ENCODE results near the gene PRM3. TPM values are rescaled to one million over a fixed set of nuclear protein-coding genes. Genes with fewer than 3 reads are reported as not detected.

Gene PRM3
- total and polyA plus RNA-seq, 2 of the 8 experiments (the other 6 are each of a cell fraction or from before 2014, with no cell fraction given), result not detected

GRCh38 chr16:11314309-11314894 lies 41.0 kb upstream of the PRM3 start:
- peak overlapping the region; percentile 95; the same call in 1 of the 2 replicates for H2BK20ac ChIP-seq (ENCODE audit: low read length)
- no peak for TF ChIP-seq MAFK (IDR thresholded peaks at IDR 0.05; ENCODE audit: low read depth, low read length)
- no peak for TF ChIP-seq POLR2A (IDR thresholded peaks at IDR 0.05; ENCODE audit: control extremely low read depth in 1 of 2, low read depth in 2 of 2, low read length in 2 of 2)
- no peak for TF ChIP-seq TAF1 (IDR thresholded peaks at IDR 0.05; ENCODE audit: low read depth, low read length)
- no peak for TF ChIP-seq KDM4A (IDR thresholded peaks at IDR 0.05; ENCODE audit: low read depth, low read length, severe bottlenecking)
- no peak overlapping the region for H3K9ac ChIP-seq (replicated peaks in 1 of 4; ENCODE audit: extremely low read depth in 1 of 4, low read depth in 3 of 4, low read length in 3 of 4)
- FAIRE-seq (no peak), DNase-seq (ENCODE audit: low read depth in 1 of 2, low spot score in 2 of 2) (no peak)
- no peak overlapping the region; a peak in 1 of 4 replicates for H3K4me2 ChIP-seq (ENCODE audit: insufficient read depth in 1 of 2, low read depth in 2 of 2, low read length in 2 of 2)
- H4K20me1 ChIP-seq (replicated peaks in 1 of 2; ENCODE audit: control insufficient read depth in 1 of 2, insufficient read depth in 2 of 2, low read length in 2 of 2), result no peaks in the 10 kb centered on the region
- H3K18ac ChIP-seq (ENCODE audit: extremely low read depth, low read length), result peak overlapping the region; percentile 92
- H3K27me3 ChIP-seq (replicated peaks in 1 of 4; ENCODE audit: control insufficient read depth in 3 of 4, extremely low read depth in 1 of 4, insufficient read depth in 3 of 4, low read length in 3 of 4), result no peaks in the 10 kb centered on the region
- no peaks in the 10 kb centered on the region for H3K79me2 ChIP-seq (ENCODE audit: control insufficient read depth in 1 of 2, insufficient read depth in 2 of 2, low read length in 2 of 2)
- H3K9me3 ChIP-seq (ENCODE audit: insufficient read depth in 2 of 2, low read depth in 1 of 2, low read length in 1 of 2), result no peaks in the 10 kb centered on the region
- peak overlapping the region; percentile 91 for H2BK120ac ChIP-seq (replicated peaks; ENCODE audit: low read depth, low read length)
- 0 out of 2 replicates have a peak overlapping the region, but pooled peaks have one; percentile 20 for H4K8ac ChIP-seq (ENCODE audit: extremely low read depth, insufficient read depth, low read length)
- peak overlapping the region; percentile 39 for H4K5ac ChIP-seq (ENCODE audit: insufficient read length, low read depth, low read length)
- H4K91ac ChIP-seq (replicated peaks; ENCODE audit: insufficient read length, low read length), result peak overlapping the region; percentile 83
- no peaks in the 10 kb centered on the region for H3K79me1 ChIP-seq (ENCODE audit: low read depth, low read length)
- ChIA-PET POLR2A (ENCODE audit: partially characterized antibody) (interaction anchor here (0.9 to 5.1 kb wide), 10 partner anchors 11 to 76 kb away, joined by 3 to 29 read pairs (median 9); partner anchors contain the start of gene SOCS1), CTCF (ENCODE audit: partially characterized antibody) (interaction anchor here (0.7 to 3.2 kb wide), 5 partner anchors 39 to 402 kb away, joined by 3 to 12 read pairs (median 6); no protein-coding TSS in a partner anchor)
- H3K14ac ChIP-seq (ENCODE audit: insufficient read length), result no peak overlapping the region
- H3K36me3 ChIP-seq (ENCODE audit: control insufficient read depth in 2 of 4, insufficient read depth in 4 of 4, low read length in 3 of 4), result no peaks in the 10 kb centered on the region
- peaks cover 3% of the 10 kb centered on the region; the same call in 1 of the 2 replicates for H3K23me2 ChIP-seq (ENCODE audit: low read depth, low read length)
- no peak overlapping the region for H3K56ac ChIP-seq (replicated peaks; ENCODE audit: insufficient read length, low read depth, low read length)
- H3K27ac ChIP-seq (ENCODE audit: low read depth, low read length), result no peak overlapping the region
- peak overlapping the region; percentile 100 for H2BK5ac ChIP-seq (ENCODE audit: low read depth, low read length)
- H3K4me1 ChIP-seq (replicated peaks in 1 of 4; ENCODE audit: control insufficient read depth in 3 of 4, insufficient read depth in 4 of 4, low read length in 3 of 4), result peaks cover 22 to 37% (median 25%) of the 10 kb centered on the region in 4 experiments
- no peak overlapping the region for H2AFZ ChIP-seq (ENCODE audit: low read length)
- H3K4me3 ChIP-seq (ENCODE audit: extremely low read depth in 1 of 4, insufficient read depth in 2 of 4, low read depth in 3 of 4, low read length in 4 of 4), result no peak overlapping the region
- H3K23ac ChIP-seq (ENCODE audit: insufficient read length), result no peak overlapping the region
- H2AK5ac ChIP-seq (ENCODE audit: low read depth, low read length), result peak overlapping the region; percentile 97
- H3K4ac ChIP-seq (replicated peaks; ENCODE audit: insufficient read length, low read depth, low read length), result peak overlapping the region; percentile 97
- WGBS, 2 experiments (ENCODE audit: extremely low coverage in 1 of 2, insufficient coverage in 1 of 2, insufficient read length in 1 of 2, insufficient replicate concordance in 2 of 2, low coverage in 1 of 2, low lambda C conversion rate in 2 of 2, missing lambda C conversion rate in 1 of 2), result 82% methylated on average over 8 of the region's 8 CpGs; no CpG with 5 or more reads in 1 of the 2 experiments
- H2BK15ac ChIP-seq (ENCODE audit: low read length), result 0 out of 2 replicates have a peak overlapping the region, but pooled peaks have one; percentile 66
- H2BK12ac ChIP-seq (ENCODE audit: low read depth, low read length), result peak overlapping the region; percentile 91
